ENCODE measurements around the gene DOCK6.

- TF ChIP-seq, protein P1, sequence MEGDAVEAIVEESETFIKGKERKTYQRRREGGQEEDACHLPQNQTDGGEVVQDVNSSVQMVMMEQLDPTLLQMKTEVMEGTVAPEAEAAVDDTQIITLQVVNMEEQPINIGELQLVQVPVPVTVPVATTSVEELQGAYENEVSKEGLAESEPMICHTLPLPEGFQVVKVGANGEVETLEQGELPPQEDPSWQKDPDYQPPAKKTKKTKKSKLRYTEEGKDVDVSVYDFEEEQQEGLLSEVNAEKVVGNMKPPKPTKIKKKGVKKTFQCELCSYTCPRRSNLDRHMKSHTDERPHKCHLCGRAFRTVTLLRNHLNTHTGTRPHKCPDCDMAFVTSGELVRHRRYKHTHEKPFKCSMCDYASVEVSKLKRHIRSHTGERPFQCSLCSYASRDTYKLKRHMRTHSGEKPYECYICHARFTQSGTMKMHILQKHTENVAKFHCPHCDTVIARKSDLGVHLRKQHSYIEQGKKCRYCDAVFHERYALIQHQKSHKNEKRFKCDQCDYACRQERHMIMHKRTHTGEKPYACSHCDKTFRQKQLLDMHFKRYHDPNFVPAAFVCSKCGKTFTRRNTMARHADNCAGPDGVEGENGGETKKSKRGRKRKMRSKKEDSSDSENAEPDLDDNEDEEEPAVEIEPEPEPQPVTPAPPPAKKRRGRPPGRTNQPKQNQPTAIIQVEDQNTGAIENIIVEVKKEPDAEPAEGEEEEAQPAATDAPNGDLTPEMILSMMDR (conservative IDR thresholded peaks at IDR 0.05 in 1 of 2, IDR thresholded peaks at IDR 0.05 in 1 of 2; ENCODE audit: low read depth in 1 of 2, low read length in 2 of 2) = no peak
- TF ChIP-seq EZH2 (IDR thresholded peaks at IDR 0.05; ENCODE audit: low read length, missing control alignments) = no peak
These were observed 19.2 kb upstream of the DOCK6 start for GRCh38 chr19:11281356-11282049.
